Prostate gland (tissue), 2 donors: ENCODE results near the gene LBHD2. TPM values are rescaled to one million over a fixed set of nuclear protein-coding genes. Genes with fewer than 3 reads are reported as not detected.

Experiments
- DNase-seq: peaks from one replicate; pipeline ENCODE4 v3.0.0-alpha.2; 2019; ENCODE audit warnings: low spot score
- H3K27ac ChIP-seq, 2 donors: fragments of 200-600 bp; sonication (generic); 2 replicates each; pipeline ENCODE4 v1.5.1; 2017 to 2019
- H3K27me3 ChIP-seq: fragments of 200-600 bp; sonication (generic); replicated peaks from 2 replicates; pipeline ENCODE4 v1.5.1; 2019; ENCODE audit not compliant: insufficient read depth
- H3K36me3 ChIP-seq, 2 donors: fragments of 200-600 bp; sonication (generic); 1 replicate in 1 of 2; 2 replicates in 1 of 2; pipeline versions ENCODE4 v1.5.1 to v1.8.1; 2017 to 2019
- H3K4me1 ChIP-seq: fragments of 200-600 bp; sonication (generic); replicated peaks from 2 replicates; pipeline ENCODE4 v1.5.1; 2019
- H3K4me3 ChIP-seq, 2 donors: fragments of 200-600 bp; sonication (generic); 2 replicates each; pipeline ENCODE4 v1.5.1; 2017 to 2019
- H3K9me3 ChIP-seq: fragments of 200-600 bp; sonication (generic); 2 replicates; pipeline ENCODE4 v1.5.1; 2017
- POLR2A ChIP-seq: fragments of 450-650 bp; IDR thresholded peaks from one replicate; pipeline ENCODE4 v1.6.1; 2016; ENCODE audit warnings: antibody characterized with exemption, mild to moderate bottlenecking
- POLR2AphosphoS5 ChIP-seq: sonication (generic); formaldehyde crosslinking; IDR thresholded peaks from one replicate; pipeline ENCODE4 v1.6.1; 2017; ENCODE audit warnings: antibody characterized with exemption
- WGBS: methylation state at CpG from one replicate; pipeline ENCODE4 v1.1.5; 2018; 5-methylcytosine and 5-hydroxymethylcytosine counted together
- intact Hi-C: fragments of 100-400 bp; cut with DNase I; formaldehyde crosslinking; loops from one replicate; pipeline ENCODE4 v1.14.2; 2022
- total RNA-seq, 2 donors: library from RNA; depleted of rRNA; stranded (reverse); fragments of >200 nt; gene quantifications; one replicate each; pipeline ENCODE4 v1.1.0, GENCODE V29; 2016
- TF ChIP-seq, protein P1 (sequence below), 4 experiments: fragments of 200-600 bp in 2 of 4; fragments of 450-650 bp in 2 of 4; sonication (generic) in 2 of 4; IDR thresholded peaks; 1 replicate in 3 of 4; 2 replicates in 1 of 4; pipeline ENCODE4 v1.5.1; 2016 to 2019; ENCODE audit warnings: antibody characterized with exemption in 4 of 4, mild to moderate bottlenecking in 2 of 4, moderate library complexity in 2 of 4

Gene LBHD2
- total RNA-seq, 2 donors from 2014 or later = 3.3 TPM; not detected in 1

DNA sequence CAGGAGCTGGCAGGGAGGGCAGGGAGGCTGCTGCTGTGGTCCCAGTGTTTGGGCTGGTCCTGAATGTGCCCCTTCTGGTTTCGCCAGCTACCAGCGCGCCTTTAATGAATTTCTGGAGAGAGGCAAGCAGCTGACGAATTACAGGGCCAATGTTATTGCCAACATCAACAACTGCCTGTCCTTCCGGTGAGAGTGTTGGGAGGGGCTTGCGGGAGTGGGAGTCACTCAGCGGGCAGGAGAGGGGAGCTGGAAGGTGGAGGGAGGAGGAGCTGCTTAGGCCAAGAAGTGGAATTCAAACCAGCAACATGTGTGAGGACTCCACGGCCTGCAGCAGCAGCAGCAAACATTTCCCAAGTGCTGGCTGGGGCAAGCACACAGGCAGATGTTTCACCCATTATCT is 47.0 kb downstream of the LBHD2 start:
- 16% methylated on average over 5 of the region's 8 CpGs for WGBS
- H3K4me3 ChIP-seq = no peak overlapping the region
- no peaks in the 10 kb centered on the region for H3K27me3 ChIP-seq
- DNase-seq = peak; percentile 84
- no peaks in the 10 kb centered on the region for H3K36me3 ChIP-seq
- peak; percentile 93 for TF ChIP-seq POLR2AphosphoS5
- TF ChIP-seq, protein P1, sequence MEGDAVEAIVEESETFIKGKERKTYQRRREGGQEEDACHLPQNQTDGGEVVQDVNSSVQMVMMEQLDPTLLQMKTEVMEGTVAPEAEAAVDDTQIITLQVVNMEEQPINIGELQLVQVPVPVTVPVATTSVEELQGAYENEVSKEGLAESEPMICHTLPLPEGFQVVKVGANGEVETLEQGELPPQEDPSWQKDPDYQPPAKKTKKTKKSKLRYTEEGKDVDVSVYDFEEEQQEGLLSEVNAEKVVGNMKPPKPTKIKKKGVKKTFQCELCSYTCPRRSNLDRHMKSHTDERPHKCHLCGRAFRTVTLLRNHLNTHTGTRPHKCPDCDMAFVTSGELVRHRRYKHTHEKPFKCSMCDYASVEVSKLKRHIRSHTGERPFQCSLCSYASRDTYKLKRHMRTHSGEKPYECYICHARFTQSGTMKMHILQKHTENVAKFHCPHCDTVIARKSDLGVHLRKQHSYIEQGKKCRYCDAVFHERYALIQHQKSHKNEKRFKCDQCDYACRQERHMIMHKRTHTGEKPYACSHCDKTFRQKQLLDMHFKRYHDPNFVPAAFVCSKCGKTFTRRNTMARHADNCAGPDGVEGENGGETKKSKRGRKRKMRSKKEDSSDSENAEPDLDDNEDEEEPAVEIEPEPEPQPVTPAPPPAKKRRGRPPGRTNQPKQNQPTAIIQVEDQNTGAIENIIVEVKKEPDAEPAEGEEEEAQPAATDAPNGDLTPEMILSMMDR (IDR thresholded peaks at IDR 0.05) = no peak
- intact Hi-C loops = no loop called here
- H3K9me3 ChIP-seq = no peaks in the 10 kb centered on the region
- H3K4me1 ChIP-seq = peaks cover 4% of the 10 kb centered on the region
- H3K27ac ChIP-seq = peak overlapping the region; percentile 42 to 74

DNA sequence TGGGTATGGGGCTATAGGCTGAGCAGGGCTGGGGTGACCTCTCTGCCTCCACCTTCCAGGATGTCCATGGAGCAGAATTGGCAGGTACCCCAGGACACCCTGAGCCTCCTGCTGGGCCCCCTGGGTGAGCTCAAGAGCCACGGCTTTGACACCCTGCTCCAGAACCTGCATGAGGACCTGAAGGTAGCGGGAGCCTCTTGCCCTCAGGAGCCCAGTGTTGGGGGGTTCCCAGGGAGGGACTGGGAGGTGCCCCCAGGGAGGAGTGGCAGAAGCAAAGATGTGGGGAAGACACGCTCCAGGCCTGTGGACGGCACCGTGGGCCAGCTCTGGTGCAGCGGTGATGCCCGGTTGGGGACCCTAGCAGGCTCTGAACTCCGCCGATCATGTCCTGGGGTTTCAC is 47.6 kb downstream of the LBHD2 start:
- H3K9me3 ChIP-seq = no peaks in the 10 kb centered on the region
- TF ChIP-seq, protein P1 (IDR thresholded peaks at IDR 0.05) = no peak
- TF ChIP-seq POLR2A = no peak
- no peak for TF ChIP-seq POLR2AphosphoS5
- no peaks in the 10 kb centered on the region for H3K36me3 ChIP-seq
- intact Hi-C loops = no loop called here
- H3K4me3 ChIP-seq = no peak overlapping the region
- H3K27ac ChIP-seq = peak overlapping the region in 1 of 2 donors; percentile 30
- 93% methylated on average over 9 of the region's 9 CpGs for WGBS
- peaks cover 2% of the 10 kb centered on the region for H3K4me1 ChIP-seq
- no peak for DNase-seq
- H3K27me3 ChIP-seq = no peaks in the 10 kb centered on the region

DNA sequence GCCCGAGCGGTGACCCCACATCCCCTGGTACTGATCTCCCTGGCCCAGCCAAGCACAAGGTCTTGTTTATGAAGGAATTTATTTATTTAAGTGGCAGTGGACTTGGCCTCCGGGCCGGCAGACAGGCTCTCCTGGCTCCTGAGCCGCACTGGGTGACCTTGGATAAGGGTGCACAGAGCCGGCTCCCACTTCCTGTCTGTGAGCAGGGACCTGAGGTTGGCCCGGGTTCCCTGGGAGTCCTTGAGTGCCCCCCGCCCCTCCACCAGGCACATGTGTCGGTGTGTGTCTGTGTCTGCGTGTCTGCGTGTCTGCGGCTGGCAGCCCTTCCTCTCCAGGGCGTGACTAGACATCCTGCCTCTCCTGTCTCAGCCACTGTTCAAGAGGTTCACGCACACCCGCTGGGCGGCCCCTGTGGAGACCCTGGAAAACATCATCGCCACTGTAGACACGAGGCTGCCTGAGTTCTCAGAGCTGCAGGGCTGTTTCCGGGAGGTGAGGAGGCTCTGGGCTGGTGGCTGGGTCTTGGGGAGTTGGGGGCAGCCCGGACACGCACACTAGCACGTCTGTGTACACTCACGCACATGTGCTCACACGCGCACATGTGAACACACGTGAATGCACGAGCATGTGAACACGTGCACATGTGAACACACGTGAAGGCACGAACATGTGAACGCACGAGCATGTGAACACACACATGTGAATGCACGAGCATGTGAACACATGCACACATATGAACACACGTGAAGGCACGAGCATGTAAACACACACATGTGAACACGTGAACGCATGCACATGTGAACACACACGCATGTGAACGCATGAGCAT is 48.6 kb downstream of the LBHD2 start:
- intact Hi-C loops = no loop called here
- H3K27ac ChIP-seq = no peak overlapping the region
- WGBS = 80% methylated on average over 39 of the region's 39 CpGs
- no peaks in the 10 kb centered on the region for H3K9me3 ChIP-seq
- DNase-seq = no peak
- no peaks in the 10 kb centered on the region for H3K4me1 ChIP-seq
- H3K4me3 ChIP-seq = no peak overlapping the region
- H3K27me3 ChIP-seq = no peaks in the 10 kb centered on the region
- TF ChIP-seq, protein P1 (IDR thresholded peaks at IDR 0.05) = no peak
- TF ChIP-seq POLR2A = no peak
- H3K36me3 ChIP-seq = no peaks in the 10 kb centered on the region

DNA sequence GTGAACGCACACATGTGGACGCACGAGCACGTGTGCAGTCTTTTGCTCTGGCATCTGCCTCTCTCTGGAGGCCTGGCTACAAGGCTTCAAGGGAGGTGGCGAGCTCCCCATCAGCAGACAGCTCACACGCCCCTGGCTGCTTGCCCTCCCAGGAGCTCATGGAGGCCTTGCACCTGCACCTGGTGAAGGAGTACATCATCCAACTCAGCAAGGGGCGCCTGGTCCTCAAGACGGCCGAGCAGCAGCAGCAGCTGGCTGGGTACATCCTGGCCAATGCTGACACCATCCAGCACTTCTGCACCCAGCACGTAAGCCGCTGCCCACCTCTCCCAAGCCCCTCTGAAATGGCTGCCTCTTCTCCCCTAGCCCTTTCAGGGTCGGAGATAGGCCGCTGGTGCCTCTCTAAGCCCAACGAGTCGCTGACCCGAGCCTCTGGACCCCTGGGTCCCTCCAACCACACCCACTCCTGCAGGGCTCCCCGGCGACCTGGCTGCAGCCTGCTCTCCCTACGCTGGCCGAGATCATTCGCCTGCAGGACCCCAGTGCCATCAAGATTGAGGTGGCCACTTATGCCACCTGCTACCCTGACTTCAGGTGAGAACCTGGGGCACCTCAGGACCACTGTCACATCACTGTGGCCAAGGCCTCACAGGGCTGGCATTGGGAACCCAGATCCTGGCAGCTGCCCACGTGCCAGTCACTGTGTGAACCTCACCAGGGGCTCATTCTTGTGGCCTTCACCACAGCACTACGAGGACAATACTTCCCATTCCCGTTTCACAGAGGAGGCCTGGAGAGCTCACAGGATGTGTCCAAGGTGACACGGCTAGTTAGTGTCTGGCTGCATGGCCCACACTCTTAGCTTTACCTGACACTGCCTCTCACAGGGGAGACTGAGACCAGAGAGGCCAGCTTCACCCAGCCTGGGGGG is 49.5 kb downstream of the LBHD2 start:
- Histone ChIP-seq H3K27ac (no peak overlapping the region), H3K9me3 (no peaks in the 10 kb centered on the region), H3K4me1 (no peaks in the 10 kb centered on the region), H3K36me3 (no peaks in the 10 kb centered on the region), H3K4me3 (no peak overlapping the region), H3K27me3 (no peaks in the 10 kb centered on the region)
- WGBS = 91% methylated on average over 24 of the region's 25 CpGs
- DNase-seq = no peak
- intact Hi-C loops = no loop called here
- TF ChIP-seq, protein P1 (IDR thresholded peaks at IDR 0.05) = no peak
- TF ChIP-seq POLR2A = no peak
- TF ChIP-seq POLR2AphosphoS5 = no peak
